Thyroid gland (tissue), 4 donors: ENCODE results near the gene TCP11L2.

Experiments
- CTCF ChIP-seq, 6 experiments: fragments of 200-600 bp in 3 of 6; fragments of 450-650 bp in 3 of 6; sonication (generic) in 3 of 6; IDR thresholded peaks; one replicate each; pipeline ENCODE4 v1.5.1; 2016 to 2019; ENCODE audit warnings: antibody characterized with exemption in 6 of 6, mild to moderate bottlenecking in 2 of 6, inconsistent platforms in 1 of 6, moderate library complexity in 1 of 6
- POLR2A ChIP-seq, 2 donors: fragments of 450-650 bp; IDR thresholded peaks; one replicate each; pipeline ENCODE4 v1.6.1; 2017; ENCODE audit warnings: antibody characterized with exemption in 2 of 2, mild to moderate bottlenecking in 2 of 2, moderate library complexity in 1 of 2

GRCh38 chr12:106255952-106256351, 46.6 kb upstream of the TCP11L2 start:
- TF ChIP-seq POLR2A (IDR thresholded peaks at IDR 0.05): no peak
- TF ChIP-seq CTCF (IDR thresholded peaks at IDR 0.05): no peak
